Measurements from ENCODE around the gene ADAMTS2.

ADAMTS2 gene

DNA sequence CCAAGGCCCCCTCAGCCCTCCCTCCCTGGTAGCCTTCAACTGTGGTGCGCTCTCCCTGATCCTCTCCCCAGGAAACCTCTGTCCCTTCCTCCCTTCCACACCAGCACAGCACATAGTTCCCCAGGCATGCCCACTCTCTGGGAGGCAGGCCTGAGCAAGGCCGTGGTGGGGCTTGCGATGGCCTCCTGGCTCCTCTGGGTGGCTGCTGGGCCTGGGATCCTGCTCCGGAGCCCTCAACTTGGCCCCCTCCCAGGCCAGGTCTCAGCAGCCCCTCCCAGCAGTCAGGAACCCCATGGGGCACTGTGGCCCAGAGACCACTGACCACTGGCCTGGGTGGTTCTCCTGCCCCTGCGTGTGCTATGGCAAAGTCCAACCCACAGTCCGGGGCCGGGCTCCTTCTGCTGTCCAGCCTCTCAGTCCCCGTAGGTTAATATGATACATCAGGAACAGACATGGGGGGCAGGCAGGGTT is 159.3 kb downstream of the ADAMTS2 start:
- Mint-ChIP-seq H3K36me3 (no peaks in the 10 kb centered on the region), H3K27ac (no peak overlapping the region), H3K9me3 (no peaks in the 10 kb centered on the region), H3K27me3 (peaks cover 16% of the 10 kb centered on the region), H3K4me3 (no peak overlapping the region), H3K4me1 (no peaks in the 10 kb centered on the region)
- ATAC-seq (ENCODE audit: low read depth) (no peak), DNase-seq (ENCODE audit: low spot score in 2 of 2) (no peak)

DNA sequence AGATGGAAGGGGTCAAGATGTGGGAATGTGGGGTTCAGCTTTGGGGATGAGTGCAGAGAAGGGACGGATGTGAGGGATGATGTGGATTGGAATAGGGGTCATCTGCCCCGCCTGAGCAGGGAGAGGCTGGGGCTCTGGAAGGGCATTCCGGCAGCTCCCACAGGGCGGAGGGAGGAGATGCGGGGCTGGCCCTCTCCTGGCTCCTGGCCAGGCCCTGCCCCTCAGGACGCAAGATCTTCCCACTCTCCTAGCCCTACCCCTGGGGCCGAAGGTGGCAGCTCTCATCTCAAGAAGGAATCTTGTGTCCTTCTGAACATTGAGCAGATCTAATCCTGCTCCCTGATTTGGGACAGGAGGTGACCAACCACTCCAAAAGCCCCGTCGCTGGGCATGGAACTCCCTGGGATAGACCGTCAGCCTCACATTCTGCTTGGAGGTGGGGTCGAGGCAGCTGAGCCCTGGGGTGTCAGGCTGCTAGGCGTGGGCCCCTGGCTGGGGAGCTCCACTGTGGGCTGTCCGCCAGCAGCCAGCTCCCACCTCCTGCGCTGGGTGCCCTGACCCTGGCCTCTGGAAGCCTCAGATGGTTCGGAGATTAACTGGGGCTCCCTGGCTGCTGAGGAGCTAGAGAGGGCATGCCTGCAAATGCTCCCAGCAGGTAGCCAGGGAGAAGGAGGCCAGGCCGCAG is 159.9 kb downstream of the ADAMTS2 start:
- Mint-ChIP-seq H3K27ac (no peak overlapping the region), H3K9me3 (no peaks in the 10 kb centered on the region), H3K36me3 (no peaks in the 10 kb centered on the region), H3K4me1 (no peaks in the 10 kb centered on the region), H3K4me3 (no peak overlapping the region), H3K27me3 (peaks cover 16% of the 10 kb centered on the region)
- DNase-seq (ENCODE audit: low spot score in 2 of 2) (no peak), ATAC-seq (ENCODE audit: low read depth) (no peak)

DNA sequence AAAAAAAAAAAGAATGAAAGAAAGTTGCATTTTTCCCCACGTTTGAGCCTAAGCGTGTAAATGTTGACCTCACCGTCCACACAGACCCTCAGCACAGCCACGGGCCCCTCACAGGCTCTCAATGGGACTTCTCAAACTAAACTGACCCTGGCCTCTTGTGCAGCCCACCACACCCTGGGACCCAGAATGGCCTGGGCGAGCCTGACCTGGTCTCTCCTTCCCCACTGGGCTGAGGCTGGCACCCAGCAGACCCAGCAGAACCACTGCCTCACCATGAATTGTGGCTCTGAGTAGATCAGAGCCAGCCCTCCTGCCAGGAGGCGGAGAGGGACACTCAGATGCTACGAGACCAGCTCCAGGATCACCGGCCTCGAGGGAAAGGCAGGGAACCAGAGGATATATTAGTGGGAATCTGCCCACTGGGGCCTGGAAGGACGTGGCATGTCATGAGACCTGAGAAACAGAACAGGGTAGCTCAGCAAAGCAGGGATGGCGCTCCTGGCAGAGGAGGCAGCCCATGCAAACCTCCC is 160.7 kb downstream of the ADAMTS2 start:
- no peak overlapping the region for H3K4me3 Mint-ChIP-seq
- H3K27ac Mint-ChIP-seq = no peak overlapping the region
- DNase-seq (ENCODE audit: low spot score in 2 of 2) = no peak
- H3K36me3 Mint-ChIP-seq = no peaks in the 10 kb centered on the region
- no peaks in the 10 kb centered on the region for H3K9me3 Mint-ChIP-seq
- no peaks in the 10 kb centered on the region for H3K4me1 Mint-ChIP-seq
- no peak for ATAC-seq (ENCODE audit: low read depth)
- peaks cover 16% of the 10 kb centered on the region for H3K27me3 Mint-ChIP-seq

GRCh38 chr5:179183481-179183880 is 161.8 kb downstream of the ADAMTS2 start:
- no peak overlapping the region for H3K27ac Mint-ChIP-seq

DNA sequence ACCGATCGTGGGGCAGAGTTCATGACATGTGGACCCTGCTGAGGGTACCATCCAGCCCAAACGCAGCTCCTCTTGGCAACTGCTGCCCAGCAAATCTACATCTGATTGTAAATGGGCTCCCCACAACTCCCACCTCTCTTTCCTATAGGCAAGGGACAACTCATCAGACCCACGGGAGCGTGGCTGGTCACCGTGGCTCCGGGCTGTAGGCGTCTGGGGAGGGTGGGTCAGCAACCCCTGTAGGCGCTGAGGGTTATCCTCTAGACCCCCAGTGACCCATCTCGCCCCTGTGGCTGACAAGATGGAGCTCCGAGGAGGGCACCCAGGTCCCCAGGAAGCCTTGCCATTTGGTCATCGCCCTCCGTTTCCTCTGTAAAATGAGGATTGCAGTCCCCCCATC is 162.7 kb downstream of the ADAMTS2 start:
- DNase-seq (ENCODE audit: low spot score in 2 of 2) (no peak), ATAC-seq (ENCODE audit: low read depth) (no peak)
- Mint-ChIP-seq H3K27ac (no peak overlapping the region), H3K4me3 (no peak overlapping the region), H3K4me1 (no peaks in the 10 kb centered on the region), H3K27me3 (peaks cover 16% of the 10 kb centered on the region), H3K36me3 (no peaks in the 10 kb centered on the region), H3K9me3 (peaks cover 4% of the 10 kb centered on the region)

More at GRCh38 chr5:179183481-179183880, 161.8 kb downstream of the ADAMTS2 start:
- peaks cover 16% of the 10 kb centered on the region for H3K27me3 Mint-ChIP-seq
- H3K36me3 Mint-ChIP-seq = no peaks in the 10 kb centered on the region
- no peak for DNase-seq (ENCODE audit: low spot score in 2 of 2)
- H3K9me3 Mint-ChIP-seq = peaks cover 2% of the 10 kb centered on the region
- no peak for ATAC-seq (ENCODE audit: low read depth)
- H3K4me3 Mint-ChIP-seq = no peak overlapping the region
- H3K4me1 Mint-ChIP-seq = no peaks in the 10 kb centered on the region

GRCh38 chr5:179181988-179182387 is 163.3 kb downstream of the ADAMTS2 start:
- Mint-ChIP-seq H3K27me3 (peaks cover 14% of the 10 kb centered on the region), H3K9me3 (peaks cover 4% of the 10 kb centered on the region), H3K4me1 (no peaks in the 10 kb centered on the region), H3K4me3 (no peak overlapping the region), H3K36me3 (no peaks in the 10 kb centered on the region), H3K27ac (no peak overlapping the region)
- DNase-seq (ENCODE audit: low spot score in 2 of 2) (no peak), ATAC-seq (ENCODE audit: low read depth) (no peak)

DNA sequence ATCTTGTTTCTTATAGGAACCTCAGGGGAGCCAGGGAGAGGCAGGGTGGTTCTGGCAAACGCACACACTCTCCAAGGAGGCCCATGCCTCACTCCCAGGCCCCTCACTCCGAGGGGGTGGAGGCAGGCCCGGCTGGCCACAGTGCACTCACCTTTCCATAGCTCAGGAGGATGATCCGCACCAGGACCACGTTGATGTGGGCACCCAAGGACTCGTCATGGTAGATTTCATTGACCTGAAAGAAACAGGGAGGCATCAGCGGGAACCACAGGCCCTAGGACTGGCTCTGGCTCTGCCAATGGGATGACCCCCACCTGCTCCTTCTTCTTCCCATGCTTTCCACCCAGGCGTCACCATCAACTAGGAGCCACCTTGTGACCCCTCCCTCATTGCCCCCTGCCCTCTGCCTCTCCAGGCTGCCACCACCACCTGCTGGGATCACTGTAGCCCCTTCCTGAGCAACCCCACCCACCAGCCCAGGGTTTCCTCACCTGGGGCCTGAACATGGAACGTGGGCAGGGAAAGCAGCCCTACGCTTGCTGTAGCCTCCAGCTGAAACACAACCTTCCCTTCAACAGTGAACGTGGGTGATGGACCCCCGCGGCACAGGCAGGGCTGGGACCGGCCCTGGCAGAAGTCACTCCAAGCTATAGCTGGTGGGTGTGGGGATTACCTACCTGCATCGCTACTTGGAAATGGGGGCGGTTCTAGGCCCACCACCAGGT is 164.2 kb downstream of the ADAMTS2 start:
- Mint-ChIP-seq H3K9me3 (peaks cover 4% of the 10 kb centered on the region), H3K27ac (no peak overlapping the region), H3K36me3 (no peaks in the 10 kb centered on the region), H3K4me3 (no peak overlapping the region), H3K4me1 (no peaks in the 10 kb centered on the region), H3K27me3 (peaks cover 16% of the 10 kb centered on the region)
- DNase-seq (ENCODE audit: low spot score in 2 of 2) (no peak), ATAC-seq (ENCODE audit: low read depth) (no peak)

GRCh38 chr5:179180061-179180610 is 165.1 kb downstream of the ADAMTS2 start:
- Mint-ChIP-seq H3K36me3 (no peaks in the 10 kb centered on the region), H3K4me1 (no peaks in the 10 kb centered on the region)
- no peak for ATAC-seq (ENCODE audit: low read depth)

GRCh38 chr5:179177711-179178575 is 167.3 kb downstream of the ADAMTS2 start:
- peaks cover 7% of the 10 kb centered on the region for H3K27me3 Mint-ChIP-seq
- no peak overlapping the region for H3K27ac Mint-ChIP-seq
- H3K4me3 Mint-ChIP-seq = no peak overlapping the region
- DNase-seq (ENCODE audit: low spot score in 2 of 2) (no peak), ATAC-seq (ENCODE audit: low read depth) (no peak)
- peaks cover 4% of the 10 kb centered on the region for H3K9me3 Mint-ChIP-seq
- H3K36me3 Mint-ChIP-seq = no peaks in the 10 kb centered on the region
- no peaks in the 10 kb centered on the region for H3K4me1 Mint-ChIP-seq

More at GRCh38 chr5:179180061-179180610, 165.1 kb downstream of the ADAMTS2 start:
- DNase-seq (ENCODE audit: low spot score in 2 of 2) = no peak
- peaks cover 14% of the 10 kb centered on the region for H3K27me3 Mint-ChIP-seq
- peaks cover 4% of the 10 kb centered on the region for H3K9me3 Mint-ChIP-seq
- no peak overlapping the region for H3K4me3 Mint-ChIP-seq
- no peak overlapping the region for H3K27ac Mint-ChIP-seq

DNA sequence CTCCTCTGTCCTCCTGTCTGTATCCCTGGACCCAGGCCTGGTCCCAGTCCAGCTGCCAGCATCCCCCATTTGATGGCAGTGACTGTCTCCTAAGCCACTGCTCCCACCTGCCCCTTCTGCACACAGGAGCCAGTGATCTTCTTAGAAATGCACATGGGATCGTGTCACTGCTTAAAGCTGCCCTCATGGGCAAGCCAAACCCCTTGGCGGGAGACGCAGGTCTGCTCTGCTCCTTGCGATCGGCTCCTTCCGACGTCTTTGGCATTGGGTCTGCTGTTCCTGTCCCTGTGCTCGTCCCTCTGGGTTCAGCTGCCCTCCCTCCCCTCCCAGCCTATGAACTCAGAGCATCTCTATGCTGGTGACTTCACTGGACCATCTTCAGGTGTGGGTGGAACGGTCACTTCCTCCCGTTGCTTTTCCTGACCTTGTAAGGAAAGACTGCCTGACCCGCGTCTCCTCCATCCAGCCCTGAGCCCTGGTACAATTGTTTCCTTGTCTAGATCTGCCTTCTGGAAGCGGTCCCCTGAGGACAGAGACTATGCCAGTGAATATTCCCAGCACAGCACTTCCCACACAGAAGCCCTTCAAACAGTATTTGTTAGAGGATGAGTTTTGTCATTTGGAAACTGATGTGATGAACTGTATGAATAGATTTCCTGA is 168.6 kb downstream of the ADAMTS2 start:
- H3K27me3 Mint-ChIP-seq = peaks cover 5% of the 10 kb centered on the region
- H3K4me3 Mint-ChIP-seq = no peak overlapping the region
- no peaks in the 10 kb centered on the region for H3K36me3 Mint-ChIP-seq

GRCh38 chr5:179176166-179176565 is 169.1 kb downstream of the ADAMTS2 start:
- no peak for DNase-seq (ENCODE audit: low spot score in 2 of 2)
- Mint-ChIP-seq H3K4me3 (no peak overlapping the region), H3K4me1 (no peaks in the 10 kb centered on the region), H3K27ac (no peak overlapping the region), H3K27me3 (peaks cover 3% of the 10 kb centered on the region), H3K36me3 (no peaks in the 10 kb centered on the region), H3K9me3 (peaks cover 4% of the 10 kb centered on the region)
- ATAC-seq (ENCODE audit: low read depth) = no peak

More for the DNA sequence above, 168.6 kb downstream of the ADAMTS2 start:
- no peak overlapping the region for H3K27ac Mint-ChIP-seq
- peaks cover 4% of the 10 kb centered on the region for H3K9me3 Mint-ChIP-seq
- DNase-seq (ENCODE audit: low spot score in 2 of 2) (no peak), ATAC-seq (ENCODE audit: low read depth) (no peak)
- no peaks in the 10 kb centered on the region for H3K4me1 Mint-ChIP-seq

DNA sequence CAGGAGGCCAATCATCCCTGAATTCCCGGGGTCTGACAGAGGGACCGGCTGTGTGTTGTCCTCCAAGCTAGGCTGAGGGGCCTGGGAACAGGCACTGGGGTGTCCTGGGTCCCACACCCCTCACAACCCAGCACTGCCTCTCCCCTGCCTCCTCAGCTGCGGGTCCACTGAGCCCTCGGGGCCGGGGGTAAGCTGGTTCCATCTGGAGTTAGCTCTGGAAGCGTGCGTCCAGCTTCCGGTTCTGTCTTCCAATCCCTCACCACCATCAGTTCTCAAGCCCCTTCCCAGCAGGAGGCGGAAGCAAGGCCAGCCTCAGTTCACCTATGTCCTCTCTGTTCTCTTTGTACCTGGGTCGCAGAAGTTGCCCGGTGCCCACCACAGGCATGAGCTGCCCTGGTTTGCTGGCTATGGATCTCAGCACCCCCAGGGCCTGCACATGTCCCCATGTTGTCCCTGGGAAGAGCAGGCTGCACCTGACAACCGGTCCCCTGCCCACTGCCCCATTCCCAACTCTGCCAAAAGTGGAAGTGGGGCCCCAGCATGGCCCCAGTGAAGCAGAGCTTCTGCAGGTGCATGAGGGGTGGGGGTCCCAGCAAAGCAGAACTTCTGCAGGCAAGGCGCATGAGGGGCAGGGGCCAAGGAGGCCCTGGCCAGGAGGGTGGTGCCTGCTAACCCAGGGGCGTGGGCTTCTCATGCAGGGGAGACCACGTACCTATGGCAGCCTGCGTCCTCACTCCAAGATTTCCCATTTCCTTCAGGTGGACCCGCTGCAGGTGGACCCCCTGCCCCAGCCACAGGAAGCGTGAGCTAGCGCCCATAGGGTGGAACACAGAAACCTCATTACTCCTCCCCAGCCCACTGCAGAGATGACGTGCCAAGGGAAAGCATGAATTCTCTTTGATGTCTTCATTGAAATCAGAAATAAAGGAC is 173.2 kb downstream of the ADAMTS2 start:
- Mint-ChIP-seq H3K27me3 (peaks cover 10% of the 10 kb centered on the region), H3K4me1 (peaks cover 3% of the 10 kb centered on the region), H3K27ac (no peak overlapping the region), H3K36me3 (no peaks in the 10 kb centered on the region), H3K4me3 (no peak overlapping the region), H3K9me3 (peaks cover 2% of the 10 kb centered on the region)
- ATAC-seq (ENCODE audit: low read depth) (no peak), DNase-seq (ENCODE audit: low spot score in 2 of 2) (no peak)
